CD4-positive, alpha-beta memory T cell (primary cell): ENCODE measurements around the gene IL17RC. TPM values are rescaled to one million over a fixed set of nuclear protein-coding genes. Genes with fewer than 3 reads are reported as not detected.

Experiments
- CTCF ChIA-PET: fragments of 350-600 bp; sonication (Branson Sonifier 250); formaldehyde crosslinking; loops from one replicate; lab custom pipeline; 2021; ENCODE audit warnings: inconsistent platforms; ENCODE audit not compliant: partially characterized antibody; lab: Charles Lee
- POLR2A ChIA-PET: fragments of 350-600 bp; sonication (Branson Sonifier 250); formaldehyde crosslinking; loops from one replicate; lab custom pipeline; 2021; ENCODE audit not compliant: partially characterized antibody; lab: Charles Lee
- DNase-seq, 5 donors: peaks; one replicate each; pipeline versions ENCODE4 v3.0.0 to v3.0.0-alpha.2; 2020 to 2022; ENCODE audit warnings: mixed read lengths in 1 of 5
- H3K27ac ChIP-seq: one replicate; pipeline ENCODE4 v1.7.0; 2013; ENCODE audit warnings: low read depth, low read length
- H3K27me3 ChIP-seq: 2 replicates; pipeline ENCODE4 v1.7.0; 2013; ENCODE audit warnings: mild to moderate bottlenecking, low read length, moderate library complexity; ENCODE audit not compliant: insufficient read depth
- H3K36me3 ChIP-seq: 2 replicates; pipeline ENCODE4 v1.7.0; 2013; ENCODE audit warnings: mild to moderate bottlenecking, low read length, moderate library complexity; ENCODE audit not compliant: insufficient read depth
- H3K4me1 ChIP-seq: 2 replicates; pipeline ENCODE4 v1.7.0; 2013; ENCODE audit warnings: mild to moderate bottlenecking, low read length, moderate library complexity; ENCODE audit not compliant: insufficient read depth
- H3K4me3 ChIP-seq, 2 donors: one replicate each; pipeline ENCODE4 v1.7.0; 2013; ENCODE audit warnings: low read length in 2 of 2, mild to moderate bottlenecking in 1 of 2
- H3K9me3 ChIP-seq, 2 donors: one replicate each; pipeline ENCODE4 v1.7.0; 2013; ENCODE audit warnings: low read length in 2 of 2, control low read depth in 1 of 2; ENCODE audit not compliant: control insufficient read depth in 1 of 2
- H3K27ac Mint-ChIP-seq, 7 donors: one replicate each; pipeline ENCODE4 v1.8.0; 2020 to 2021; ENCODE audit warnings: mixed read lengths in 7 of 7, mild to moderate bottlenecking in 6 of 7, inconsistent platforms in 3 of 7, moderate library complexity in 3 of 7
- H3K27me3 Mint-ChIP-seq, 2 donors: one replicate each; pipeline ENCODE4 v1.8.0; 2020 to 2021; ENCODE audit warnings: mixed read lengths in 2 of 2
- H3K36me3 Mint-ChIP-seq, 2 donors: one replicate each; pipeline ENCODE4 v1.8.0; 2020 to 2021; ENCODE audit warnings: mixed read lengths in 2 of 2, inconsistent platforms in 1 of 2, mild to moderate bottlenecking in 1 of 2
- H3K4me1 Mint-ChIP-seq, 4 donors: one replicate each; pipeline ENCODE4 v1.8.0; 2020 to 2021; ENCODE audit warnings: mixed read lengths in 4 of 4, mild to moderate bottlenecking in 1 of 4
- H3K4me3 Mint-ChIP-seq, 8 donors: one replicate each; pipeline ENCODE4 v1.8.0; 2020 to 2021; ENCODE audit warnings: mixed read lengths in 8 of 8, mild to moderate bottlenecking in 7 of 8, moderate library complexity in 6 of 8, inconsistent platforms in 3 of 8
- H3K9me3 Mint-ChIP-seq, 8 donors: one replicate each; pipeline ENCODE4 v1.8.0; 2020 to 2021; ENCODE audit warnings: mixed read lengths in 8 of 8, mild to moderate bottlenecking in 5 of 8, inconsistent platforms in 3 of 8, moderate library complexity in 1 of 8
- intact Hi-C: fragments of 100-400 bp; cut with micrococcal nuclease; formaldehyde crosslinking; loops from one replicate; pipeline ENCODE4 v1.15.1; 2023
- polyA plus RNA-seq, 2 donors: library from polyadenylated mRNA; unstranded; fragments of 300-500 nt; fragmentation: Illumina TruSeq; gene quantifications; one replicate each; pipeline ENCODE4 v1.2.3, GENCODE V29; 2021
- total RNA-seq, 2 experiments: library from RNA; stranded (reverse); gene quantifications; one replicate each; pipeline ENCODE4 v1.2.3, GENCODE V29; 2021

Gene IL17RC
- total and polyA plus RNA-seq, 4 experiments from 2014 or later = 0.61 to 8.4 (median 3.4) TPM

DNA sequence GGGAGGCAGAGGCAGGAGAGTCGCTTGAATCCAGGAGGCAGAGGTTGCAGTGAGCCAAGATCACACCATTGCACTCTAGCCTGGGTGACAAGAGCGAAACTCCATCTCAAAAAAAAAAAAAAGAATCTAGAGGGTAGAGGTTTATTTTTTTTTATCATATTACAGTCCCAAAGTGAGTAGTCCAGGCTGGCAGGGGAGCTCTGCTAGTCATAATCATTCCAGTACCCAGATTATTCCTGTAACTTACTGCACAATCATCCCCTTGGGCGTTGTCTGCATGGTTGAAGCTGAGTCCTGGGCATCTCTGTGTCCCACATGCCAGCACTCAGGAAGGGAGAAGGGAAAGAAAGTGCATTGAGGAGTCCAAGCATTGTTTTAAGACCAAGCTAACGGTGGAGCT, 25.3 kb downstream of the IL17RC start:
- no peak for DNase-seq
- ChIA-PET CTCF (interaction anchor here (0.6 to 2.7 kb wide), 3 partner anchors 10 to 202 kb away, joined by 3 to 16 read pairs (median 3); partner anchors contain the start of gene CRELD1), POLR2A (interaction anchor here (0.7 to 4.7 kb wide), 3 partner anchors 9 to 150 kb away, joined by 3 to 44 read pairs (median 3); partner anchors contain the start of genes ARPC4, CRELD1, PRRT3 and TADA3)
- Histone ChIP-seq H3K4me3 (no peak overlapping the region), H3K4me1 (no peaks in the 10 kb centered on the region), H3K27me3 (no peaks in the 10 kb centered on the region), H3K36me3 (peaks cover 5% of the 10 kb centered on the region), H3K9me3 (no peaks in the 10 kb centered on the region), H3K27ac (no peak overlapping the region)
- H3K4me1 Mint-ChIP-seq = peaks cover 0 to 14% (median 0%) of the 10 kb centered on the region in 4 donors
- H3K27ac Mint-ChIP-seq = peak overlapping the region in 5 of 7 donors; percentile 15 to 62 (median 50)
- intact Hi-C loops = no loop called here
- no peaks in the 10 kb centered on the region for H3K27me3 Mint-ChIP-seq
- no peaks in the 10 kb centered on the region for H3K9me3 Mint-ChIP-seq
- H3K4me3 Mint-ChIP-seq = no peak overlapping the region
- H3K36me3 Mint-ChIP-seq = peaks cover 8 to 24% of the 10 kb centered on the region in 2 donors

DNA sequence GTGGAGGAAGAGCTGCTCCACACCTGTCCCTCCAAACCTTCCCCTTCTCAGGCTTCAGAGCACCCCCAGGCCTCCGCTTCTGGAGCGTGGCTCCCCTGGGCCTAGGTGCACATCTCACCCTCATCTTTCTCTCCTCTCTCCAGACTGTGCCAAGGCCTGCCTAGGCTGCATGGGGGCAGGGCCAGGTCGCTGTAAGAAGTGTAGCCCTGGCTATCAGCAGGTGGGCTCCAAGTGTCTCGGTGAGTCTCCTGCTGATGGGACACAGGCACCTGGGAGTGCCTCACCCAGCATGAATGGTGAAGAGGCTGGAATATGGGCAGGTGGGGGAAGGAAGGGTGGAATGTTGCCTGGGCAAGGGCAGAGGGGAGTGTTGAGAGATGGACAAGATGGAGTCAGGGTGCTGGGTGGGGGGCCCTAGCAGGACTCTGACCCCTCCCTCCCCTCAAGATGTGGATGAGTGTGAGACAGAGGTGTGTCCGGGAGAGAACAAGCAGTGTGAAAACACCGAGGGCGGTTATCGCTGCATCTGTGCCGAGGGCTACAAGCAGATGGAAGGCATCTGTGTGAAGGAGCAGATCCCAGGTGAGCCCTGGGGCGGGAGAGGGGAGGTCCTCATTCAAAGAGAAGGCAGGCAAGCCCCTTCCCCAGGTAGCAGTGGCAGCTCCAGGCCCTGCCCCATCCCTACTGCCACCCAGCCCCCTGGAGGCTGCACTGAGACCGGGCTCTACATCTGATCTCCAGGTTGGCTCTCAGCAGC, 26.2 kb downstream of the IL17RC start:
- DNase-seq = no peak
- no peaks in the 10 kb centered on the region for H3K27me3 ChIP-seq
- Mint-ChIP-seq H3K27ac (peak overlapping the region in 3 of 7 donors; percentile 11 to 66 (median 63)), H3K27me3 (no peaks in the 10 kb centered on the region), H3K9me3 (no peaks in the 10 kb centered on the region), H3K36me3 (peaks cover 8 to 19% of the 10 kb centered on the region in 2 donors), H3K4me3 (no peak overlapping the region), H3K4me1 (peaks cover 0 to 11% (median 0%) of the 10 kb centered on the region in 4 donors)
- POLR2A ChIA-PET = interaction anchor here (0.7 to 4.7 kb wide), 2 partner anchors 10 to 151 kb away, joined by 3 to 44 read pairs; partner anchors contain the start of genes ARPC4, CRELD1 and TADA3
- H3K27ac ChIP-seq = no peak overlapping the region
- peaks cover 5% of the 10 kb centered on the region for H3K36me3 ChIP-seq
- H3K4me1 ChIP-seq = no peaks in the 10 kb centered on the region
- H3K9me3 ChIP-seq = no peaks in the 10 kb centered on the region
- intact Hi-C loops = no loop called here
- no peak overlapping the region for H3K4me3 ChIP-seq
- CTCF ChIA-PET = interaction anchor here (0.6 to 2.7 kb wide), 5 partner anchors 10 to 201 kb away, joined by 3 to 16 read pairs (median 3); partner anchors contain the start of gene CRELD1

DNA sequence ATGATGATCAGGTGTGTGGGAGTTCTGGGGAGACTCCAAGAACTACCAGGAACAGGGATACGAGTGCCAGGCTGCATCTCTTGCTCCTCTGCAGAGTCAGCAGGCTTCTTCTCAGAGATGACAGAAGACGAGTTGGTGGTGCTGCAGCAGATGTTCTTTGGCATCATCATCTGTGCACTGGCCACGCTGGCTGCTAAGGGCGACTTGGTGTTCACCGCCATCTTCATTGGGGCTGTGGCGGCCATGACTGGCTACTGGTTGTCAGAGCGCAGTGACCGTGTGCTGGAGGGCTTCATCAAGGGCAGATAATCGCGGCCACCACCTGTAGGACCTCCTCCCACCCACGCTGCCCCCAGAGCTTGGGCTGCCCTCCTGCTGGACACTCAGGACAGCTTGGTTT, 27.4 kb downstream of the IL17RC start:
- Histone ChIP-seq H3K9me3 (no peaks in the 10 kb centered on the region), H3K27me3 (no peaks in the 10 kb centered on the region), H3K4me3 (no peak overlapping the region), H3K27ac (no peak overlapping the region), H3K36me3 (peaks cover 5% of the 10 kb centered on the region), H3K4me1 (no peaks in the 10 kb centered on the region)
- CTCF ChIA-PET = interaction anchor here (1.0 to 1.6 kb wide), 3 partner anchors 12 to 33 kb away, joined by 3 to 10 read pairs (median 3); partner anchors contain the start of gene CRELD1
- Mint-ChIP-seq H3K27ac (peak overlapping the region in 1 of 7 donors; percentile 42), H3K4me1 (peaks cover 0 to 11% (median 0%) of the 10 kb centered on the region in 4 donors), H3K36me3 (peaks cover 8 to 16% of the 10 kb centered on the region in 2 donors), H3K4me3 (no peak overlapping the region), H3K9me3 (no peaks in the 10 kb centered on the region), H3K27me3 (no peaks in the 10 kb centered on the region)
- POLR2A ChIA-PET = interaction anchor here (0.8 to 4.7 kb wide), 2 partner anchors 11 to 82 kb away, joined by 3 to 44 read pairs; partner anchors contain the start of genes CRELD1 and FANCD2
- intact Hi-C loops = no loop called here
- no peak for DNase-seq

DNA sequence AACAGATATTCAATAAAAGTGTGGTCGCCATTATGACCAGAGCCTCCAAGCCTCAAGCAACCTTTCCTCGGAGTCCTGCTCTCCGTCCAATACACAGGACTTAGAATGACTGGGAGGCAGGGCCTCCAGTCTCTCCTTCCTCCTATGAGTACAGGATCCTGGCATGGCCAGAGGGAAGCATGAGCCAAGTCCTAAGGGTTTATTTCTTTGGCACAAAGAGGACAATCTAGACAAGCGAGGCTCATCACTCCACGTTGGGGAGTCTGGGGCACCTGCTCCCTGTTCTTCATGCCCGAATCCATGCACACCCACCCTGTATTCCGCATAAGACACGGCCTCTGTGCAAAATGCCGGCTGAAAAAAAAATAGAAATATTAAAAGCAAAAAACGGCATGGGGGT, 28.5 kb downstream of the IL17RC start:
- H3K27ac Mint-ChIP-seq = peak overlapping the region in 6 of 7 donors; percentile 43 to 88 (median 78)
- CTCF ChIA-PET = interaction anchor here (1.3 to 1.9 kb wide), 4 partner anchors 13 to 105 kb away, joined by 4 to 48 read pairs (median 6); partner anchors contain the start of gene CRELD1
- intact Hi-C loops = no loop called here

DNA sequence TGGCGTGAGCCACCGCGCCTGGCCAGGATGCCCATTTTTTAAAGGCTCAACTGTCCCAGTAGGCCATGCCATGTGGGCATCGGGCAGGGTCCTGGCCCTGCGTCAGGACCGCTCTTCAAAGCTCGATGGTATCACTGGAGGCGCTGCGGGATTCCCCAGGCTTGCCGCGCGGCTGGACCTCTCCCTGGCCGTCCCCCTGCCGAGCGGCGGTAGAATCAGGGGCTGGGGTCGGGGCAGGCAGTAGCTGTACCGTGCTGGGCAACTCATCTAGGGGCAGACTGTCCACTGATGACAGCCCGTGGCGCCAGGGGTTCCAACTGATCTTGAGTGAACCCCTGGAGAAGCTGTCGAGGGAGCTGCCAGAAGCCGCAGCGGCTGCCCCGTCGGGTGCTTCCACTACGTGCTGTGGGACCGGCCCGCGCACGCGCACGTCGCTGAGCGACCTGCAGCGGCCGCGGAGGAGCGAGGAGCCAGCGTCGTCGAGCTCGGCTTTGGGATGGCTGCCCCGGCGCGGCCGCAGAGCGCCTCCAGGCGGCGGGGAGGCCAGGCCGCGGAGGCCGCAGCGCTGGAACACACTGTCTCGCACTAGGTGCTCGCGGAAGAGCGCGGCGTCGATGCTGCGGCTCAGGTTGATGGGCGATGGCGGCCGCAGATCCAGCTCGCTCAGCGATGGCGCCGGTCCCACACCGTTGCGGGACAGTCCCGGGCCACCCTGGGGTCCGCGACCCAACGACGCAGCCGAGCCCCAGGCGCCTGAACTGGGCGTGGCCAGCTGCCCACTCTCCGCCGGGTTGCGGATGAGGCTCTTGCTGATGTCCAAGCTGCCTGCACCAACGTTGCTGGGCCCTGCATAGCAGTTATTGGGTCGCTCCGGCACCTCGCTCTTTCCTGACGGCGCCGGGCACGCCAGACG, 29.5 kb downstream of the IL17RC start:
- intact Hi-C loops = loop anchor here (1.0 kb wide), 1 partner anchor 13 kb away; the partner anchor contains the start of gene CRELD1
- Histone ChIP-seq H3K4me1 (peaks cover 6% of the 10 kb centered on the region), H3K36me3 (no peaks in the 10 kb centered on the region), H3K27ac (peak overlapping the region; percentile 70), H3K4me3 (peak overlapping the region in 1 of 2 donors; percentile 45), H3K27me3 (no peaks in the 10 kb centered on the region), H3K9me3 (no peaks in the 10 kb centered on the region)
- ChIA-PET CTCF (interaction anchor here (0.7 to 1.9 kb wide), 26 partner anchors 8 to 319 kb away, joined by 3 to 48 read pairs (median 4); partner anchors contain the start of genes CRELD1, IL17RE, JAGN1 and RPUSD3), POLR2A (interaction anchor here (0.6 to 7.7 kb wide), 19 partner anchors 9 to 375 kb away, joined by 3 to 225 read pairs (median 5); partner anchors contain the start of genes ARPC4, BRPF1, CRELD1 and EMC3)
- DNase-seq = peak; percentile 80 to 88 (median 84)
- H3K36me3 Mint-ChIP-seq = peaks cover 8 to 13% of the 10 kb centered on the region in 2 donors
- no peaks in the 10 kb centered on the region for H3K27me3 Mint-ChIP-seq
- no peaks in the 10 kb centered on the region for H3K9me3 Mint-ChIP-seq
- peak overlapping the region; percentile 40 to 83 (median 79) for H3K4me3 Mint-ChIP-seq
- peaks cover 4 to 23% (median 6%) of the 10 kb centered on the region in 4 donors for H3K4me1 Mint-ChIP-seq
- H3K27ac Mint-ChIP-seq = peak overlapping the region; percentile 59 to 94 (median 88)

More for the DNA sequence above, 28.5 kb downstream of the IL17RC start:
- Histone ChIP-seq H3K36me3 (peaks cover 5% of the 10 kb centered on the region), H3K27me3 (no peaks in the 10 kb centered on the region), H3K4me1 (no peaks in the 10 kb centered on the region), H3K4me3 (no peak overlapping the region), H3K9me3 (no peaks in the 10 kb centered on the region), H3K27ac (peak overlapping the region; percentile 70)
- Mint-ChIP-seq H3K4me3 (peak overlapping the region in 6 of 8 donors; percentile 10 to 58 (median 48)), H3K36me3 (peaks cover 8 to 17% of the 10 kb centered on the region in 2 donors), H3K9me3 (no peaks in the 10 kb centered on the region), H3K27me3 (no peaks in the 10 kb centered on the region), H3K4me1 (peaks cover 0 to 14% (median 0%) of the 10 kb centered on the region in 4 donors)
- DNase-seq = no peak
- POLR2A ChIA-PET = interaction anchor here (1.2 to 7.7 kb wide), 4 partner anchors 7 to 214 kb away, joined by 5 to 225 read pairs (median 6); partner anchors contain the start of genes BRPF1 and CRELD1
